Endothelial cell (in vitro differentiated cells): Measurements from ENCODE around the gene AQP1. TPM values are rescaled to one million over a fixed set of nuclear protein-coding genes. Genes with fewer than 3 reads are reported as not detected.

Experiments
- DNase-seq: peaks from one replicate; pipeline ENCODE4 v3.0.0; 2021; ENCODE audit warnings: low spot score
- H3K27ac Mint-ChIP-seq: one replicate; pipeline ENCODE4 v1.8.0; 2021; ENCODE audit warnings: mixed read lengths, inconsistent platforms; ENCODE audit not compliant: unreplicated experiment
- H3K27me3 Mint-ChIP-seq: one replicate; pipeline ENCODE4 v1.8.0; 2021; ENCODE audit warnings: mild to moderate bottlenecking, moderate library complexity, mixed read lengths, inconsistent platforms; ENCODE audit not compliant: unreplicated experiment
- H3K36me3 Mint-ChIP-seq: one replicate; pipeline ENCODE4 v1.8.0; 2021; ENCODE audit warnings: mild to moderate bottlenecking, low read depth, mixed read lengths, inconsistent platforms; ENCODE audit not compliant: unreplicated experiment
- H3K4me1 Mint-ChIP-seq: one replicate; pipeline ENCODE4 v1.8.0; 2021; ENCODE audit warnings: mild to moderate bottlenecking, mixed read lengths, inconsistent platforms; ENCODE audit not compliant: unreplicated experiment
- H3K4me3 Mint-ChIP-seq: one replicate; pipeline ENCODE4 v1.8.0; 2021; ENCODE audit warnings: mild to moderate bottlenecking, mixed read lengths, inconsistent platforms; ENCODE audit not compliant: unreplicated experiment
- H3K9me3 Mint-ChIP-seq: one replicate; pipeline ENCODE4 v1.8.0; 2021; ENCODE audit warnings: mixed read lengths, inconsistent platforms; ENCODE audit not compliant: unreplicated experiment
- CTCF ChIP-seq: fragments of 200-600 bp; sonication (generic); IDR thresholded peaks from one replicate; pipeline ENCODE4 v1.5.0; 2021; ENCODE audit warnings: antibody characterized with exemption; ENCODE audit not compliant: unreplicated experiment
- total RNA-seq: library from RNA; stranded (reverse); fragmentation: NEBNext Ultra II Directional; extraction: Animal tissue kit (Norgen Biotek cat#: 25700); gene quantifications from one replicate; pipeline ENCODE4 v1.2.1, GENCODE V29; 2021; ENCODE audit not compliant: unreplicated experiment

AQP1 gene
- total RNA-seq, 1 donor from 2014 or later: 2.7 TPM

DNA sequence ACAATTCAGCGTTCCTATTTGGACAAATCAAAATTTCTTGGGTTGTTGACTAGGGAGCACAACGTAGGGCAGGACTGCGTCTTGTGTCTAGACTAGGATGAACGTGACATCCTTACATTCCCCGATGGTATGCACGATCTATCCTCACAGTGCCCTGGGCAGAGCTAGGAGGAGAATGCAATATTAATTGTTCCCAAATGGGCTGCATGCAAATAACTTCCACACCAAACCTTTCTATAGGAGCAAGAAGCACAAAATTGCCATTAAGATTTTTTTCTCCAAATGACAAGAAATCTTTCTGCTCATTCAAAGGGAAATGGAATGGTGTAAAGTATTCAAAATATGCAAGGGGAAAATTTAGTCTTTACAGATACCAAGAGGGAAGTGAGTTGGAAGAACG, 21.4 kb upstream of the AQP1 start:
- H3K27me3 Mint-ChIP-seq: peaks cover 7% of the 10 kb centered on the region
- H3K4me3 Mint-ChIP-seq: no peak overlapping the region
- DNase-seq: no peak
- peaks cover 16% of the 10 kb centered on the region for H3K4me1 Mint-ChIP-seq
- no peak overlapping the region for H3K27ac Mint-ChIP-seq
- no peaks in the 10 kb centered on the region for H3K9me3 Mint-ChIP-seq
- H3K36me3 Mint-ChIP-seq: no peaks in the 10 kb centered on the region
- no peak for TF ChIP-seq CTCF

GRCh38 chr7:30893357-30893756, 18.3 kb upstream of the AQP1 start:
- DNase-seq: no peak
- peaks cover 25% of the 10 kb centered on the region for H3K4me1 Mint-ChIP-seq
- H3K36me3 Mint-ChIP-seq: peaks cover 5% of the 10 kb centered on the region
- no peaks in the 10 kb centered on the region for H3K9me3 Mint-ChIP-seq
- peak overlapping the region; percentile 52 for H3K27ac Mint-ChIP-seq
- no peak overlapping the region for H3K4me3 Mint-ChIP-seq
- peaks cover 11% of the 10 kb centered on the region for H3K27me3 Mint-ChIP-seq
- TF ChIP-seq CTCF: no peak

- Mint-ChIP-seq H3K9me3 (no peaks in the 10 kb centered on the region), H3K27ac (no peak overlapping the region), H3K36me3 (peaks cover 5% of the 10 kb centered on the region), H3K4me3 (no peak overlapping the region), H3K27me3 (peaks cover 11% of the 10 kb centered on the region), H3K4me1 (peaks cover 31% of the 10 kb centered on the region)
- no peak for TF ChIP-seq CTCF
- no peak for DNase-seq
Observed at GRCh38 chr7:30894009-30894408, 17.6 kb upstream of the AQP1 start.

DNA sequence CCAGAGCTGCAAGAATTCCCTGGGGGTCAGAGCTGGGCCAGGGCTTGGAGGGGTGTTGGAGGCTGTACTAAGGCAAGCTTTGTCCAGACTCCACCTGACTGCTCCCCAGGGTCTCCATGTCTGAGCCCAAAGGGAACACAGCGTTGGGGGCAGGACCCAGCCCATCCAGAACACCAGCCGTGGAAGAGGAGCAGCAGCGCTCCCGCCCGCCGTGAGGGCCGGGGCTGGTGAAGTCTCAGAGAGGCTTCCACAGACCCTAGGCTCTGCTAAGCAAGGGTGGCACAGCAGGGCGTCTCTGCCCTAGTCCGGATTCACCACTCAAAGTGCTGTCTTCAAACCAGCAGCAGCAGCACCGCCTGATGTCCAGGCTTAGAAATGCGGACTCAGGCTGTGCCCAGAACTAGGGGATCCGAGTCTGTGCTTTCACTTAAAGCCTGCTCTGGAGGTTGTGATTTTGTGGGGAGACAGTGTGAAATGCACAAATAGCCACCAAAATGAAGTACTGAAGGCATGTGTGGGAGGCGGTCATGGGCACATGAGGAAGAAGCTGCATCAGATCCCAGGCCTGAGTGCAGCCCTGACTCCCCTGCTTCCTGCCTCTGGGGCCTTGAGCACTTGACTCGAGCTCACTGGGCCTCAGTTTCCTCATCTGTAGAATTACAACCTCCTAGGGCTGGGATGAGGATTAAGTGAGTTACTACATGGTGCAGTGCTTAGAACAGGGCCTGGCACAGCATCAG, 16.6 kb upstream of the AQP1 start:
- Mint-ChIP-seq H3K36me3 (peaks cover 5% of the 10 kb centered on the region), H3K9me3 (no peaks in the 10 kb centered on the region), H3K4me1 (peaks cover 37% of the 10 kb centered on the region), H3K27ac (no peak overlapping the region), H3K27me3 (peaks cover 11% of the 10 kb centered on the region), H3K4me3 (no peak overlapping the region)
- no peak for TF ChIP-seq CTCF
- DNase-seq: no peak

DNA sequence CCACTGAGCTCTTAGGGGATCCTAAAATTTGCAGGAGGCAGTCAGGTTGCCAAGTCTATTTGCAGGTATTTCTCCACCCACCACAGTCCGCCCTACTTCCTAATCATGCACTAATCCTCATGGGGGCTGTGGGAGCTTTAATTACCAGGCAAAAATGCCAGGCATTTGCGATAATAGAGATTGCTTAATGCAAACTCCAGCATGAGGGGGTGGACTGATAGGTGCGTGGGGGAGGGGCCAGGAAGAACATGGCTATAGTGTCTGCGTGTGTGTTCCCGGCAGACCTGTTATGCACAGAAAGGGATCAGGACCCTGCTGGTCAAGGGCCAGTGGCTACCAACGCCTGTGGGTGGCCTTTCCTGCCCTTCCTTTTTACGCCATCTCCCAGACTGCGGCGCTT, 15.6 kb upstream of the AQP1 start:
- no peak for DNase-seq
- peaks cover 11% of the 10 kb centered on the region for H3K27me3 Mint-ChIP-seq
- no peak overlapping the region for H3K27ac Mint-ChIP-seq
- peaks cover 41% of the 10 kb centered on the region for H3K4me1 Mint-ChIP-seq
- H3K4me3 Mint-ChIP-seq: no peak overlapping the region
- H3K9me3 Mint-ChIP-seq: no peaks in the 10 kb centered on the region
- H3K36me3 Mint-ChIP-seq: peaks cover 5% of the 10 kb centered on the region
- no peak for TF ChIP-seq CTCF
